Fibroblast of pulmonary artery (primary cell): Measurements from ENCODE around the gene KDELR3.

Experiments used
- DNase-seq: peaks from one replicate; pipeline ENCODE4 v3.0.0-alpha.2; 2010; ENCODE audit warnings: low read depth
- H3K4me3 ChIP-seq: replicated peaks from 2 replicates; pipeline ENCODE4 v1.5.1; 2011; ENCODE audit warnings: low read depth, mild to moderate bottlenecking, control low read depth, low read length, moderate library complexity
- CTCF ChIP-seq: IDR thresholded peaks from 2 replicates; pipeline ENCODE4 v1.5.1; 2011; ENCODE audit warnings: mild to moderate bottlenecking, control low read depth, low read length, inconsistent platforms; ENCODE audit errors: missing control alignments

Gene KDELR3

GRCh38 chr22:38482662-38483308 is 14.9 kb downstream of the KDELR3 start:
- H3K4me3 ChIP-seq = no peak overlapping the region
- no peak for TF ChIP-seq CTCF
- no peak for DNase-seq

- H3K4me3 ChIP-seq = no peak overlapping the region
- DNase-seq = no peak
- TF ChIP-seq CTCF = no peak
Observed at GRCh38 chr22:38484244-38484643, 16.3 kb downstream of the KDELR3 start.

- no peak for TF ChIP-seq CTCF
- H3K4me3 ChIP-seq = no peak overlapping the region
- DNase-seq = no peak
Observed at GRCh38 chr22:38485783-38486182, 17.9 kb downstream of the KDELR3 start.

- TF ChIP-seq CTCF = no peak
- DNase-seq = no peak
Observed at GRCh38 chr22:38487946-38488345, 20.1 kb downstream of the KDELR3 start.

GRCh38 chr22:38489142-38489541 is 21.2 kb downstream of the KDELR3 start:
- DNase-seq = no peak
- no peak overlapping the region for H3K4me3 ChIP-seq
- no peak for TF ChIP-seq CTCF

More at GRCh38 chr22:38487946-38488345, 20.1 kb downstream of the KDELR3 start:
- no peak overlapping the region for H3K4me3 ChIP-seq

- DNase-seq = no peak
- TF ChIP-seq CTCF = no peak
Observed at GRCh38 chr22:38489561-38490145, 21.8 kb downstream of the KDELR3 start.

GRCh38 chr22:38490475-38490874 is 22.6 kb downstream of the KDELR3 start:
- no peak for DNase-seq
- no peak for TF ChIP-seq CTCF
- no peak overlapping the region for H3K4me3 ChIP-seq

More at GRCh38 chr22:38489561-38490145, 21.8 kb downstream of the KDELR3 start:
- H3K4me3 ChIP-seq = no peak overlapping the region
